Keratinocyte (primary cell): Measurements from ENCODE around the gene POLR2A.

Experiments used
- EZH2 ChIP-seq: IDR thresholded peaks from one replicate; pipeline ENCODE4 v1.6.1; 2012; ENCODE audit warnings: inconsistent platforms, mild to moderate bottlenecking, low read length, moderate library complexity
- TF ChIP-seq, protein P1 (sequence below), 3 experiments: IDR thresholded peaks in 1 of 3; conservative IDR thresholded peaks in 1 of 3; optimal IDR thresholded peaks in 1 of 3; 2 replicates in 2 of 3; 3 replicates in 1 of 3; pipeline versions ENCODE3 to v1.5.1; 2011; ENCODE audit warnings: low read length in 3 of 3, mild to moderate bottlenecking in 3 of 3, moderate library complexity in 2 of 3, control low read depth in 1 of 3, inconsistent platforms in 1 of 3; ENCODE audit not compliant: insufficient read depth in 2 of 3; ENCODE audit errors: extremely low read depth in 1 of 3

DNA sequence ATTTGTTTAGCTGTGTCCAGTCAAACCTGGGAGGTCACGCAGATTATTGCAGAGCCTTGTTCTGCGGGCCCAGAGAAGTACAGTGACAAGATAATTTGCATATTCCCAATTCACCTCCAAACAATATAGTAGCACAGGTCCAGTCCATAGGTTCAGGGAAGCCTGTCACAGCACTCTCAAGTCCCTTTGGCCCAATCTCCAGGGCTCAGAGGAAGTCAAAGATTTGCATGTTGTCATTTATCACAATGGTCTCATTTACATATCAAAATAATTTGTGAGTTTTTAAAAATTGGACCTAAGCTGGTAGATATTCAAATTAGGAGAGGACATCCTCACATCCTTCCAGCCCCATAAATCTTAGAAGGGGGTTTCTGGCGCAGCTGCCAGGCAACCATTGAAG lies 16.7 kb upstream of the POLR2A start:
- TF ChIP-seq, protein P1, sequence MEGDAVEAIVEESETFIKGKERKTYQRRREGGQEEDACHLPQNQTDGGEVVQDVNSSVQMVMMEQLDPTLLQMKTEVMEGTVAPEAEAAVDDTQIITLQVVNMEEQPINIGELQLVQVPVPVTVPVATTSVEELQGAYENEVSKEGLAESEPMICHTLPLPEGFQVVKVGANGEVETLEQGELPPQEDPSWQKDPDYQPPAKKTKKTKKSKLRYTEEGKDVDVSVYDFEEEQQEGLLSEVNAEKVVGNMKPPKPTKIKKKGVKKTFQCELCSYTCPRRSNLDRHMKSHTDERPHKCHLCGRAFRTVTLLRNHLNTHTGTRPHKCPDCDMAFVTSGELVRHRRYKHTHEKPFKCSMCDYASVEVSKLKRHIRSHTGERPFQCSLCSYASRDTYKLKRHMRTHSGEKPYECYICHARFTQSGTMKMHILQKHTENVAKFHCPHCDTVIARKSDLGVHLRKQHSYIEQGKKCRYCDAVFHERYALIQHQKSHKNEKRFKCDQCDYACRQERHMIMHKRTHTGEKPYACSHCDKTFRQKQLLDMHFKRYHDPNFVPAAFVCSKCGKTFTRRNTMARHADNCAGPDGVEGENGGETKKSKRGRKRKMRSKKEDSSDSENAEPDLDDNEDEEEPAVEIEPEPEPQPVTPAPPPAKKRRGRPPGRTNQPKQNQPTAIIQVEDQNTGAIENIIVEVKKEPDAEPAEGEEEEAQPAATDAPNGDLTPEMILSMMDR (optimal IDR thresholded peaks at IDR 0.05 in 1 of 3, IDR thresholded peaks at IDR 0.05 in 1 of 3, conservative IDR thresholded peaks at IDR 0.05 in 1 of 3; ENCODE audit: extremely low read depth in 1 of 3, insufficient read depth in 2 of 3, low read length in 3 of 3), result no peak
- no peak for TF ChIP-seq EZH2
